ENCODE results near the gene DUS4L.

DNA sequence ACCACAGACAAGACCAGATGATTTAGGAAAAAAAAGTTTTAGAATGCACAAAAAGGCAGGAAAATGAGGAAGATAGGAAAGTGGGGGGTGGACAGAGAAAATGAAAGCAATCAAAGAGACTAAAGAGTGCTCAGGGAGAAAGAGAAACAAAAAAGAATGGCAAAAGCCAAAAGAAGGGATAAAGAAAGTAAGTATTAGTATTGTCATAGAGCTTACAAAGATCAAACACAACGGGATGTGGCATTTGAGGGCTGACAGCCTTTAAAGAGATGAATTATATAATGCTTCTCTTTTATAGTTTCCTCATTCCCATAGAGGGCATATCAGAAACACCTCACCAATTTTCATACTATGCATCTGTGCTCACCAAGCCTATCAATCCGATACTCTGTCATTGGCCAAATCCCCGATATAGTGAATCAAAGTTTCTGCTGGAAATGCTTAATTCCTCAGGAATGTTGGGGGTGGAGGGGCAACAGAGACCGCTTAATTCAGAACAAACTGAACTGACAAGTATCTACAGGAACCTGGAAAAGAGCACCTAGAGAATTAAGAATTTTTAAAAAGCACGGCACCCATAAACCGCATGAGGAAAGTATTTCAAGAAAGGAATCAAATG lies 2.8 kb upstream of the DUS4L start:
- TF ChIP-seq TAF1 (CRISPR knock-in tag; IDR thresholded peaks at IDR 0.05) (no peak), KAT8 (CRISPR knock-in tag; IDR thresholded peaks at IDR 0.05) (no peak), ZIK1 (CRISPR knock-in tag; IDR thresholded peaks at IDR 0.05; ENCODE audit: borderline replicate concordance, low read depth) (no peak), ZNF282 (IDR thresholded peaks at IDR 0.05; ENCODE audit: partially characterized antibody) (no peak), ZNF207 (IDR thresholded peaks at IDR 0.05; ENCODE audit: borderline replicate concordance) (no peak), JUN (CRISPR knock-in tag; IDR thresholded peaks at IDR 0.05) (no peak), ZNF256 (CRISPR knock-in tag; conservative IDR thresholded peaks at IDR 0.05) (no peak)
- TF ChIP-seq, protein P1, sequence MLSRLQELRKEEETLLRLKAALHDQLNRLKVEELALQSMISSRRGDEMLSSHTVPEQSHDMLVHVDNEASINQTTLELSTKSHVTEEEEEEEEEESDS (CRISPR knock-in tag; IDR thresholded peaks at IDR 0.05; ENCODE audit: borderline replicate concordance), result no peak
